HG03097 (cell line): ENCODE measurements around the gene CDH10.

Source experiments
- ATAC-seq: cut with Tn5 transposase; IDR thresholded peaks from one replicate; pipeline ENCODE4 v1.9.1; 2021; ENCODE audit not compliant: unreplicated experiment, low FRiP score

CDH10 gene

DNA sequence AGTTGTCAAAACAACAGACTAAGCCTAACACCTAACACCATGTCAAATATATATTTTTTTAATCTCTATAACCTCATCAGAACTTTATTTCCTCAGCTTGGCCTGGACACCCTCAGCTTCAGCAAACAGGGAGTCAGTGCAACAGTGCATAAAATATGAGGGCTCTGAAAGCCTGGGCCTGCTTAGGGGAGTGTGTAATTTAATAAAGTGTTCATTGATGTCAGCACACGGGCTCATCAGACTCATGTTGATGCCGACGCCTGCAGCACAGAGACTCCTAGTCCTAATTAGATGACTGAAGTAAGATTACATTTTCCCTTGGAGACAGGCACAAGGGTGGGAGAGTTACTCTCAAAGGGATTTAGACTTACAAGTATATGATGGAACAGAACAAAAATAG is 37.8 kb downstream of the CDH10 start:
- ATAC-seq: no peak

DNA sequence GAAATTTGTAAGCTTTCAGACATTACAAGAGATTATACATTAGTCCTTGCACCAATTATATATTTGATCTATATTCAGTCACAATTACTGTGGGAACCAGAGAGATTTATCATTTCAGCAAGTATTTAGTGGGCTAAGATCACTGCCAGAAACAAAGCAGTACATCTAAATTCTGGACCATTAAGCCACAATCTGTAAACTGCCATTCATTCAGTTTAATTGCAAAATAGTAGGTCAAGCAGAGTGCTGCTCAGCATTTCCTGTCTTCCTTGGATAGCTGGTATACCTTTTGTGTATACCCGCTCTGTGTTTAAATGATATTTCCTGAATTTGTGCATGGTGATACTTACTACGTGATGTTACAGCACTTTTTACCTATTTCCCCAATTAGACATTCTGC is 42.6 kb downstream of the CDH10 start:
- no peak for ATAC-seq

DNA sequence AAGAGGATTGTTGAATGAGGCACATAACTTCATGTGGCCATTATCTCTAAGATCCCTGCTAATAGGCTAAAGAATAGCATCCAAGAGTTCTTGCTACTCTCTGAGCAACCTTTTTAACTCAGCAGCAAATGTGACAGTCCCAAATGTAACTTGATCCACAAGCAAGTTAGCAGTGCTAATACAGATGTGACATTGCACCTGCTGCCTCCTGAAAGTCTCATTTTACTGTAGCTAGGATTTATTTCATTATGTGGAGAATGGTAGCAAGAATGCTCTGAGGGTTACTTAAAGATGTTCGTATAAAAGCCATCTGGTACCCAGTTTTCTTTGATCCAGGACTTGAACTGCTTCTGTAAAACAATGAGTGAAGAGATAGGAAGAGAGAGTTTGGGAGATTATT is 45.8 kb downstream of the CDH10 start:
- ATAC-seq: no peak

DNA sequence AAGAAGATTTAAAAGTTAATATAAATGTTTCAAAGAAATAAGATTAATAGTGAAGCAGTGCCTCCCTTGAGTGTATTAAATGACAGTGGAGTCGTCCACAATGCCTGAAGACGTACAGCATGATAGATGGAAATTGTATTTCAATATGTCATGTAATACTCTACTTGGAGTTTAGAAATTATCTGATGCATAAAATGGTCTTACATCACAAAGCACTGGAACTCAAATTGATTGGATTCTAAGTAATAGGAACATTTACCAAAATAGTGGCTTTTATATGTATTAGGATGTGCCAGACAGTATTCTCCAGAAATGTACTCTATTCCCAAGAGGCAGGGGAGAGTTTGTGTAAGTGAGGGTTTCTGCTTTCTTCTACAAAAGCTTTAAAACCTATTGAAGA is 49.4 kb downstream of the CDH10 start:
- ATAC-seq: no peak

GRCh38 chr5:24591426-24591825 is 53.4 kb downstream of the CDH10 start:
- no peak for ATAC-seq

- no peak for ATAC-seq
Observed at GRCh38 chr5:24589566-24589965, 55.2 kb downstream of the CDH10 start.

- no peak for ATAC-seq
Observed at GRCh38 chr5:24585751-24586150, 59.0 kb downstream of the CDH10 start.

- no peak for ATAC-seq
Observed at GRCh38 chr5:24571302-24571701, 73.5 kb downstream of the CDH10 start.

GRCh38 chr5:24566933-24567332 is 77.8 kb downstream of the CDH10 start:
- no peak for ATAC-seq

DNA sequence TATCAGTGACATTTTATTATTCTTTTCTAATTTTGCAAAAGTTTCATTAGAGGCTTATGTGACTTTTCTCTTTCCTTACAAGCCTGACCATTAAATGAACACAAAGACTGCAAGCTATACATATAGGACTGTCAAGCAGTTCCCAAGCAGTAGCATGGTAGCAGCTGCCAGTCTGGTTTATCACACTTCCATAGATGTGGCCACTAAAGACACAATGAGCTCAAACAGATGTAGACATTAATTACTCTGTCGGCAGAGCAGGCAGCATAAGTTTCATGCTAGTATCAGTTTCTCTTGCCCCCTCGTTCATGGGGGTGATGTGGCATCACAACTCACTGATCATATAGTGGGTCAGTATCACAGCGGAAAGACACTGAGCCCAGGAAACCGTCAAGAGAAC is 89.5 kb downstream of the CDH10 start:
- no peak for ATAC-seq

DNA sequence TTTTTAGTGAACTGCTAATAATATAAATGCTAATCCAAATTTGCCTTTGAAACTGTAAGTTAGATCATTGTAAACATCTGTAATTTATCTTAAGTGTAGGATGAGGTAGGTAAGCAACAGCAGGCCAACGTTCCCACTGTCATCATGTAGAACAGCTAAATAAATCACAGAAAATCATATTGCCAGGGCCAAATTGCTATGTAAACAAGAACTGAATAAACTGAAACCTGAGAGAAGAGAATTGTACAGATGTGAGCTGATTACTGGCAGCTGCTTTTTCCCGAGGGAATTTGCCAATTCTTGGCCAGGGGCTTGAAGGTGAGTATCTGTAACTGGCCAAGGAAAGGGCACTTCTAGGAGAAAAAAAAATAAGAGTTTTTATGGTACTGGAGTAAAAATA is 97.6 kb downstream of the CDH10 start:
- ATAC-seq: no peak

- no peak for ATAC-seq
Observed at GRCh38 chr5:24539613-24540012, 105.2 kb downstream of the CDH10 start.

GRCh38 chr5:24538346-24538745 is 106.4 kb downstream of the CDH10 start:
- no peak for ATAC-seq

- no peak for ATAC-seq
Observed at GRCh38 chr5:24535646-24536045, 109.1 kb downstream of the CDH10 start.

- no peak for ATAC-seq
Observed at GRCh38 chr5:24530906-24531305, 113.9 kb downstream of the CDH10 start.

DNA sequence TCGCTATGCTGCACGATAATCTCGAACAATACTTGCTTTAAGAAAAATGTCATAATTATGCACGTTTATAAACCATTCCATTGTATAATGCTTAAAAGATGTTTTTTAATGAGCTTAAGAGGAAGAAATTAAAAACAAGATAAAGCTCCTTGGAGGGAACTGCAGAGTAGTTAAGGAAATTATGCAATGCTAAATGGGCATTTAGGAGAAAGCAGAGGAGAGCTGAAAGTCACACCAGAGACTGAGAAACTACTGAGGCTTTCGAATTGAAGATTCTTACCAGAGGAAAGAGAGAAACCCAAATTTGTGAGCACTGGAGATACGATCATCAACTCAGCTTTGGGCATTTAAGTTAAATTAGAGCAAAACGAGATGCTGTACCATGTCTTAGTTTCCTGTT is 119.4 kb downstream of the CDH10 start:
- ATAC-seq: no peak

- no peak for ATAC-seq
Observed at GRCh38 chr5:24512423-24512822, 132.4 kb downstream of the CDH10 start.

DNA sequence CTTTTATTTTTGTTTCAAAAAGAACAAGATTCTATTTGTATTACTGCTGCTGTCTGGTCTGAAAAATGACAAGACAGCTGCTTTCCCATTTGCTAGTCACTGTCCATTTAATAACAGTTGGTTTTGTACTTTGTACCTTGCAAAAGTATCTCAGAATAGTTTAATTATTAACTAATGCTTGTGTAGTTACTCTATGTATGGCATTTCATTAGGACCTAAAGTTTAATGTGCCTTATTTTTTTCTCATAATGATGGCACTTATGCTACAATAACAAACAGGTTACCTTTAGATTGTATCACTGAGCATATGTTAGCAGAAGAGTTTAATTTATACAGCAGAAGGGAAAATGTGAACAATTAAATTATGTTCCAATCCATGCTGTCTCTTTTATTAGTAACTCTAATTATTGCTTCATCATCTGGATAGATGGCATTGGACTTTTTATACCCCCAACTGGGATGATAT is 134.2 kb downstream of the CDH10 start:
- no peak for ATAC-seq

DNA sequence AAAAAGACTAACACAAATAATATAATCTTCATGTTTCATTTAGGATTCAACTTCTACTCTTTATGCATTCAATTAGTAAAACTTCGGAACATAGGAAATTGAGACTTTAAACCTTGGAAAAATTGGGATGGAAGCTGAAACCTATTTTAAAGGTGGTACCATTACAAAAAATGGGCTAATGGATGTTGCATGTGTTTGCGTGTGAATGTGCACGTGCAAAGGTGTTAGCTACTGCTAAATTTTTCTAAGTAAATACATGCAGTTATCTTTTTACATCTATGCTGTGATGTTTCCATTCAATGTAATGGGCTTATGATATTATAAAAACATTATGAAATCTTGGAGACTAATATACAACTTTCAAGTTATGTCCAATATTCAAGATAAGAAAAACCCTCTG is 134.8 kb downstream of the CDH10 start:
- no peak for ATAC-seq

- ATAC-seq: no peak
Observed at GRCh38 chr5:24505258-24505657, 139.5 kb downstream of the CDH10 start.

- ATAC-seq: no peak
Observed at GRCh38 chr5:24497591-24498157, 147.1 kb downstream of the CDH10 start.

GRCh38 chr5:24497145-24497544 is 147.6 kb downstream of the CDH10 start:
- no peak for ATAC-seq

DNA sequence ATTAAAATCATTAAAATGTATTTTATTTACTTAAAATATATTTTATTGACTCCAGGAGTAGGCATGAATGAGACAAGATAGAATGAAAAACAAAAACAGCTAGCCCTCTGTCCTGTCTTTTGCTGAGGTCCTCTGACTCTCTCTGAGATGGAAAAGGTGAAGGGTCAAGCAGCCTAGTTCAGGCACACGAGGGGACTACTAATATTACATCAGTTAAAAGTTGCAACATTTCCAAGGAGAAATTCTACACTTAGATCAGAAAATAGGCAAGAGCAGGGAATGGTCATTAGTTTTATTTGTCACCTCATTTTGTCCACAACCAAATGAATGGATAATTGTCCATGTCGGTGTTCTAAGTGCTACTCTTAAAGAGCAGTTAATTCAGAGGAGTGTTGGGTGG is 148.5 kb downstream of the CDH10 start:
- ATAC-seq: no peak
